ENCODE measurements around the gene WWTR1. TPM values are rescaled to one million over a fixed set of nuclear protein-coding genes. Genes with fewer than 3 reads are reported as not detected.

The WWTR1 gene
- total RNA-seq, 1 donor from 2014 or later = 3.4 TPM

- Histone ChIP-seq H3K4me3 (ENCODE audit: low read depth, low read length) (no peak overlapping the region), H3K36me3 (ENCODE audit: control insufficient read depth, insufficient read depth, low read length) (no peaks in the 10 kb centered on the region), H3K27me3 (ENCODE audit: control insufficient read depth, insufficient read depth, low read length) (no peaks in the 10 kb centered on the region)
- DNase-seq (ENCODE audit: low read depth) = no peak
- TF ChIP-seq, protein P1, sequence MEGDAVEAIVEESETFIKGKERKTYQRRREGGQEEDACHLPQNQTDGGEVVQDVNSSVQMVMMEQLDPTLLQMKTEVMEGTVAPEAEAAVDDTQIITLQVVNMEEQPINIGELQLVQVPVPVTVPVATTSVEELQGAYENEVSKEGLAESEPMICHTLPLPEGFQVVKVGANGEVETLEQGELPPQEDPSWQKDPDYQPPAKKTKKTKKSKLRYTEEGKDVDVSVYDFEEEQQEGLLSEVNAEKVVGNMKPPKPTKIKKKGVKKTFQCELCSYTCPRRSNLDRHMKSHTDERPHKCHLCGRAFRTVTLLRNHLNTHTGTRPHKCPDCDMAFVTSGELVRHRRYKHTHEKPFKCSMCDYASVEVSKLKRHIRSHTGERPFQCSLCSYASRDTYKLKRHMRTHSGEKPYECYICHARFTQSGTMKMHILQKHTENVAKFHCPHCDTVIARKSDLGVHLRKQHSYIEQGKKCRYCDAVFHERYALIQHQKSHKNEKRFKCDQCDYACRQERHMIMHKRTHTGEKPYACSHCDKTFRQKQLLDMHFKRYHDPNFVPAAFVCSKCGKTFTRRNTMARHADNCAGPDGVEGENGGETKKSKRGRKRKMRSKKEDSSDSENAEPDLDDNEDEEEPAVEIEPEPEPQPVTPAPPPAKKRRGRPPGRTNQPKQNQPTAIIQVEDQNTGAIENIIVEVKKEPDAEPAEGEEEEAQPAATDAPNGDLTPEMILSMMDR (IDR thresholded peaks at IDR 0.05; ENCODE audit: insufficient read depth, low read length, severe bottlenecking) = no peak
- FAIRE-seq = no peak
Measured at GRCh38 chr3:149511040-149511626, 146.7 kb downstream of the WWTR1 start.

DNA sequence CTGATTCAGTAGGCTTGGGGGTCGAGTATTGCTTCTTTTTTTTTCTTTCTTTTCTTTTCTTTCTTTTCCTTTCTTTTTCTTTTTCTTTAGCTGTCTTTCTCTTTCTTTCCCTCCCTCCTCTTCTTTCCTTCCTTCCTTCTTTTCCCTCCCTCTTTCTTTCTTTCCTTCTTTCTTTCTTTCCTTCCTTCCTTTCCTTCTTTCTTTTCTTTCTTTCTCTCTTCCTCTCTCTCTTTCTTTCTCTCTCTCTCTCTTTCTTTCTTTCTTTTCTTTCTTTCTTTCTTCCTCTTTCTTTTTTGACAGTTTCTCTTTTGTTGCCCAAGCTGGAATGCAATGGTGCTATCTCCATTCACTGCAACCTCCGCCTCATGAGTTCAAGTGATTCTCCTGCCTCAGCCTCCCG is 147.3 kb downstream of the WWTR1 start:
- Histone ChIP-seq H3K36me3 (ENCODE audit: control insufficient read depth, insufficient read depth, low read length) (no peaks in the 10 kb centered on the region), H3K4me3 (ENCODE audit: low read depth, low read length) (no peak overlapping the region), H3K27me3 (ENCODE audit: control insufficient read depth, insufficient read depth, low read length) (no peaks in the 10 kb centered on the region)
- FAIRE-seq (no peak), DNase-seq (ENCODE audit: low read depth) (no peak)
- TF ChIP-seq, protein P1 (IDR thresholded peaks at IDR 0.05; ENCODE audit: insufficient read depth, low read length, severe bottlenecking) = no peak

DNA sequence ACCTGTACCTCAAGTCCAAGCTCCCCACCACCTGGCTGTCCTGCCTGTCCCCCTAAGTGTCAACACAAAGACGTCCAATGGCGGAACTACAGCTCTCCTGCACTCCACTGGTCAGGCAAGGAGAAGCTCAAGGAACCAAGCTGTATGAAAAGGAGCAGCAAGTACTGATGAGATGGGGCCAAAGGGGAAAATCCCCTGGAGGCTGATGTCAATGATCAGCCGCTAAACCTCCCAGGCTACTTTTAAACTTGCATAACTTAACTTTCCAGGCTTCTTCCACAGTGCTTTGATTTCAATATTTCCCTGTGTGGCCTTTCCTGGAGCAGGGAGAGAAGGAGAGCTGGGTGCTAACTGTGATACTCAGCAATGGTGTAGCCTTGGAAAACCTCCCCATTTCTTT is 148.3 kb downstream of the WWTR1 start:
- no peaks in the 10 kb centered on the region for H3K27me3 ChIP-seq (ENCODE audit: control insufficient read depth, insufficient read depth, low read length)
- TF ChIP-seq, protein P1 (IDR thresholded peaks at IDR 0.05; ENCODE audit: insufficient read depth, low read length, severe bottlenecking) = no peak
- no peak overlapping the region for H3K4me3 ChIP-seq (ENCODE audit: low read depth, low read length)
- DNase-seq (ENCODE audit: low read depth) (no peak), FAIRE-seq (no peak)
- no peaks in the 10 kb centered on the region for H3K36me3 ChIP-seq (ENCODE audit: control insufficient read depth, insufficient read depth, low read length)

DNA sequence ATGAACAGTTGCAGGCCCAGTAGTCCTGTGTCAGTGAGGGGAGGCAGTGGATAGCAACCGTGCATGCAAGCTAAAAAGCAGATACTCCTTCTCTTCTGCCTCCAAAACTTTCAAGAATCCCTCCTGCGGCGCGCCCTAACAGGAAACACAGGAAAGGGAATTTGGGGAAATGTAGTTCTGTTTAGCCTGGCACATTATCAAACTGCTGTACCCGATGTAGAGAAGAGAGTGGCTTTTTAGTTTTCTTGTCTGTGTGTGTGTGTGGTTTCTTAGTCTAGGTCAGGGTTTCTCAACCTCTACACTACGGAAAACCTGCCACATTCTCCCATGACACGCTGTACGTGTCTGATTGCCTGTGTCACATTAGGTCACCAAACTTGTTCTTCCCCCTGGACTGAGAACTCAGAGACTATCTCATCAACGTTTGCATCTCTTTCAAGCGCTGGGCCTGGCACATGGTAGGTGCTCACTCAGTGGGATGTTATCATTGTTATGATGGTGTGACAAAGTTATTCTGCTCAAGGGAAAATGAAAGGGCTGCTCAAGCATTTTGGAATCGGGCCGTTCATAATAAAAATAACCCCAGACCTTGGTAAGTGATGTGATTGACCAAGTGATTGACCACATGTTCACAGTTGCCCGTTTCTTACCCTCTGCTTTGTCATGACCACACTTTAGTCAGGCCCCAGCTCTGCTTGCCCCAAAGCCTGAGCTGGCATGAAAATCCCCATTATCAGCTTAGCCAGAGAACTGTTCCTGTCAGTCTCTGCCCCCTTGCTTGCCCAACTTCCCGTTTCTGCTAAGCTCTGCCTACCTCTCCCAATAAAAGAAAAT is 150.1 kb downstream of the WWTR1 start:
- peak; percentile 42 for DNase-seq (ENCODE audit: low read depth)
- H3K27me3 ChIP-seq (ENCODE audit: control insufficient read depth, insufficient read depth, low read length) = no peaks in the 10 kb centered on the region
- TF ChIP-seq, protein P1 (IDR thresholded peaks at IDR 0.05; ENCODE audit: insufficient read depth, low read length, severe bottlenecking) = no peak
- no peaks in the 10 kb centered on the region for H3K36me3 ChIP-seq (ENCODE audit: control insufficient read depth, insufficient read depth, low read length)
- no peak overlapping the region for H3K4me3 ChIP-seq (ENCODE audit: low read depth, low read length)
- FAIRE-seq = no peak

DNA sequence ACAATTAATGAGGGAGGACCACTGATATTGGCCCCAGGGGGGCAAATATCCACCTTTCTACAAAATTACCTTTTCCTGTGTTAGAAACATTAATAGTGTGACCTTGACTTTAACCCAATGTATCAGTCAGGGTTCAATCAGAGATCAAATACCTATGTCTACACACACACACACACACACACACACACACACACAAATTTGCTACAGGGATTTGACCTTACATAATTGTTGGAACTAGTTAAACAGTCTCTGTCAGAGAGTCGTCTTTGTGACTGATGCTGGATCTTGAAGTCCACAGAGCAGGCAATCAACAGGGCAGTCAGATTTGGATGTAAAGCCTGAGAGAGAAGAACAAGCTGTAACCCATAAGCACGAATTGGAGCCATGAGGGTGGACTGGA is 150.9 kb downstream of the WWTR1 start:
- no peaks in the 10 kb centered on the region for H3K27me3 ChIP-seq (ENCODE audit: control insufficient read depth, insufficient read depth, low read length)
- TF ChIP-seq, protein P1 (IDR thresholded peaks at IDR 0.05; ENCODE audit: insufficient read depth, low read length, severe bottlenecking) = no peak
- H3K36me3 ChIP-seq (ENCODE audit: control insufficient read depth, insufficient read depth, low read length) = no peaks in the 10 kb centered on the region
- no peak for DNase-seq (ENCODE audit: low read depth)
- FAIRE-seq = no peak
- H3K4me3 ChIP-seq (ENCODE audit: low read depth, low read length) = no peak overlapping the region

All from bronchial epithelial cell (primary cell).